Vagina (tissue), 2 donors: ENCODE results near the gene CAVIN1. TPM values are rescaled to one million over a fixed set of nuclear protein-coding genes. Genes with fewer than 3 reads are reported as not detected.

ENCODE experiments used
- DNase-seq, 2 donors: peaks; one replicate each; pipeline ENCODE4 v3.0.0-alpha.2; 2017; ENCODE audit errors: extremely low spot score in 2 of 2
- H3K27ac ChIP-seq: fragments of 200-600 bp; sonication (generic); one replicate; pipeline ENCODE4 v1.5.1; 2019
- H3K27me3 ChIP-seq: fragments of 200-600 bp; sonication (generic); one replicate; pipeline ENCODE4 v1.5.1; 2019
- H3K36me3 ChIP-seq, 2 donors: fragments of 200-600 bp; sonication (generic); one replicate each; pipeline ENCODE4 v1.5.1; 2017 to 2019
- H3K4me1 ChIP-seq: fragments of 200-600 bp; sonication (generic); one replicate; pipeline ENCODE4 v1.5.1; 2019
- H3K4me3 ChIP-seq, 2 donors: fragments of 200-600 bp; sonication (generic); 1 replicate in 1 of 2; 2 replicates in 1 of 2; pipeline ENCODE4 v1.5.1; 2016 to 2019
- H3K9me3 ChIP-seq: fragments of 200-600 bp; sonication (generic); one replicate; pipeline ENCODE4 v1.5.1; 2019
- POLR2A ChIP-seq, 2 donors: fragments of 450-650 bp; IDR thresholded peaks; one replicate each; pipeline ENCODE4 v1.6.1; 2017; ENCODE audit warnings: antibody characterized with exemption in 2 of 2, mild to moderate bottlenecking in 2 of 2, moderate library complexity in 2 of 2
- POLR2AphosphoS5 ChIP-seq, 2 donors: sonication (generic); formaldehyde crosslinking; IDR thresholded peaks; one replicate each; pipeline ENCODE4 v1.9.0; 2017; ENCODE audit warnings: antibody characterized with exemption in 2 of 2, mild to moderate bottlenecking in 2 of 2, low read depth in 1 of 2; ENCODE audit not compliant: insufficient read depth in 1 of 2
- intact Hi-C: fragments of 100-400 bp; cut with DNase I; formaldehyde crosslinking; loops from one replicate; pipeline ENCODE4 v1.15.1; 2023
- total RNA-seq: library from RNA; depleted of rRNA; stranded (reverse); fragments of >200 nt; gene quantifications from one replicate; pipeline ENCODE4 v1.2.3, GENCODE V29; 2016
- TF ChIP-seq, protein P1 (sequence below), 3 experiments: fragments of 450-650 bp in 2 of 3; fragments of 200-600 bp in 1 of 3; sonication (generic) in 1 of 3; IDR thresholded peaks; one replicate each; pipeline ENCODE4 v1.5.1; 2017 to 2019; ENCODE audit warnings: antibody characterized with exemption in 3 of 3, mild to moderate bottlenecking in 2 of 3, moderate library complexity in 2 of 3

Gene CAVIN1, protein sequence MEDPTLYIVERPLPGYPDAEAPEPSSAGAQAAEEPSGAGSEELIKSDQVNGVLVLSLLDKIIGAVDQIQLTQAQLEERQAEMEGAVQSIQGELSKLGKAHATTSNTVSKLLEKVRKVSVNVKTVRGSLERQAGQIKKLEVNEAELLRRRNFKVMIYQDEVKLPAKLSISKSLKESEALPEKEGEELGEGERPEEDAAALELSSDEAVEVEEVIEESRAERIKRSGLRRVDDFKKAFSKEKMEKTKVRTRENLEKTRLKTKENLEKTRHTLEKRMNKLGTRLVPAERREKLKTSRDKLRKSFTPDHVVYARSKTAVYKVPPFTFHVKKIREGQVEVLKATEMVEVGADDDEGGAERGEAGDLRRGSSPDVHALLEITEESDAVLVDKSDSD
- 268 TPM for total RNA-seq

DNA sequence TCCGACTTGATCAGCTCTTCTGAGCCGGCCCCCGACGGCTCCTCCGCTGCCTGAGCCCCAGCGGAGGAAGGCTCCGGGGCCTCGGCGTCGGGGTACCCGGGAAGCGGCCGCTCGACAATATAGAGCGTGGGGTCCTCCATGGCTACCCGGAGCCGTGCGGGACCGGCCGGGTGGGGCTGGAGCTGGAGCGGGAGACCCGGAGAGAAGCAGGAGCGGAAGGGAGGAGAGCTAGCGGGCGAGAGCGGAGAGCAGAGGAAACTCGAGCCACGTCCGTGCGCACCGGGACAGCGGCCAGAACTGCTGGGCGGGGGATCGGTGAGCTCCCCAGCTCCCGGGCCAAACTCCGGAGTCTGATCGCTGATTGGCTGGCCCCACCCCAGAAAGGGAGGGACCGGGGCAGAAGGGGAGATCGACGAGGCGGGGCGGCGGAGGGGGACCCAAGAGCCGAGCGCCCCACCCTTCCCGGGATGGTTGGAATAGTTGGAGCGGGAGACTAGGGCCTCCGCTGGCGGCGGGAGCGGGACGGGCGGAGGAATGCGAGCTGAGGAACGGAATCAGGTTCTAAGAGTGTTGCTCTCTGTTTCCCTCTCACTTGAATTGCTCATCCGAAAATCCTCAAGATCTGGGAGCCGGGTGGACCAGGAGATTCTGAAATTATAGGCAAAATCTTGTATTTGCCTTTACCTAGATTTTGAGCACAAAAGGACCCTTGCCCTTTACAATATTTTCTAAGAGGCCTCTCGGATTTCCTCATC is at the start of gene CAVIN1:
CAVIN1 (minus strand) TSS at position 299 of the 755 bp plus-strand sequence; CDS start at position 140, 159 bp downstream.
- H3K4me3 ChIP-seq = peak within 1 kb of the TSS; percentile 93
- peaks cover 57% of the 10 kb centered on the region for H3K4me1 ChIP-seq
- intact Hi-C loops = loop anchor here (2.0 to 5.0 kb wide), 2 partner anchors 36 to 99 kb away; partner anchors contain the start of gene ATP6V0A1
- no peaks in the 10 kb centered on the region for H3K27me3 ChIP-seq
- DNase-seq = peak in 1 of 2 donors; percentile 98
- TF ChIP-seq POLR2AphosphoS5 (IDR thresholded peaks at IDR 0.05; ENCODE audit: insufficient read depth in 1 of 2, low read depth in 1 of 2) = peak; percentile 95 to 100
- peak in 1 of 2 donors; percentile 97 for TF ChIP-seq POLR2A (IDR thresholded peaks at IDR 0.05)
- TF ChIP-seq, protein P1, sequence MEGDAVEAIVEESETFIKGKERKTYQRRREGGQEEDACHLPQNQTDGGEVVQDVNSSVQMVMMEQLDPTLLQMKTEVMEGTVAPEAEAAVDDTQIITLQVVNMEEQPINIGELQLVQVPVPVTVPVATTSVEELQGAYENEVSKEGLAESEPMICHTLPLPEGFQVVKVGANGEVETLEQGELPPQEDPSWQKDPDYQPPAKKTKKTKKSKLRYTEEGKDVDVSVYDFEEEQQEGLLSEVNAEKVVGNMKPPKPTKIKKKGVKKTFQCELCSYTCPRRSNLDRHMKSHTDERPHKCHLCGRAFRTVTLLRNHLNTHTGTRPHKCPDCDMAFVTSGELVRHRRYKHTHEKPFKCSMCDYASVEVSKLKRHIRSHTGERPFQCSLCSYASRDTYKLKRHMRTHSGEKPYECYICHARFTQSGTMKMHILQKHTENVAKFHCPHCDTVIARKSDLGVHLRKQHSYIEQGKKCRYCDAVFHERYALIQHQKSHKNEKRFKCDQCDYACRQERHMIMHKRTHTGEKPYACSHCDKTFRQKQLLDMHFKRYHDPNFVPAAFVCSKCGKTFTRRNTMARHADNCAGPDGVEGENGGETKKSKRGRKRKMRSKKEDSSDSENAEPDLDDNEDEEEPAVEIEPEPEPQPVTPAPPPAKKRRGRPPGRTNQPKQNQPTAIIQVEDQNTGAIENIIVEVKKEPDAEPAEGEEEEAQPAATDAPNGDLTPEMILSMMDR (IDR thresholded peaks at IDR 0.05) = no peak
- H3K27ac ChIP-seq = peak within 1 kb of the TSS; percentile 96
- no peaks in the 10 kb centered on the region for H3K36me3 ChIP-seq
- no peaks in the 10 kb centered on the region for H3K9me3 ChIP-seq

DNA sequence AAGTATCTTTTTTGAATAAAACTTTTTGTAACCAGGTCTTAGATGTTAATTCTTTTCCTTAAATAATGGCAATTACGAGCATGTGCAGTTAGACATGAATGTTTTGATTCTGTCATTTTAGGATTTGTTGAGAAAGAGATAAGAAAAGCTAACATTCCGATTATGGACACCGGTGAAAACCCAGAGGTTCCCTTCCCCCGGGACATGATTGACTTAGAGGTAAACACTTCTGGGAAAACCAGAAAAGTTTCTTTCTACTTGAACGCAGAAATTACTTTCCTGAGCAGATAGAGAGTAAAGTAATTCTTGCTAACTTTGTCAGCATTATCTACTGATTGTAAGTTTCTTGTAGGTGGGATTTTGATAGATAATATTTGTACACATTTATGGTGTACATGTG is 44.8 kb upstream of the CAVIN1 start:
- peaks cover 0 to 44% of the 10 kb centered on the region in 2 donors for H3K36me3 ChIP-seq
- no peak for DNase-seq
- TF ChIP-seq POLR2A (IDR thresholded peaks at IDR 0.05) (no peak), POLR2AphosphoS5 (IDR thresholded peaks at IDR 0.05; ENCODE audit: insufficient read depth in 1 of 2, low read depth in 1 of 2) (no peak)
- TF ChIP-seq, protein P1 (IDR thresholded peaks at IDR 0.05) = no peak

DNA sequence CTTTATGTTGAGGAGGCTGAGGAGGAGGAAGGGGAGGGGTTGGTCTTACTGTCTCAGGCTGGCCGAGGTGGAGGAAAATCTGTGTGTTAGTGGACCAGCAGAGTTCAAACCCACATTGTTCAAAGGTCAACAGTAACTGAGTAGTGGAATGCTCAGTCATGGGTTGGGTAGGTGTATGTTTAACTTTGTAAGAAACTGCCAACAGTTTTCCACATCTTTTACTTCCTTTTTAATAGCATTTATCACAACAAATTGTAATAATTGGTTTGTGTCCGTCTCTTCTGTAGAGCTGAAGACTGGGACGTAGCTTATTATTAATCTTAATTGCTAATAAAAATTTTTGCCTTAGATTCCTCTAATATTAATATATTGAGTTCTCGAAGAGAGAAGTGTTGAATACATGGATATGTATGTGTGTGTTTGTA is 40.9 kb upstream of the CAVIN1 start:
- Histone ChIP-seq H3K9me3 (no peaks in the 10 kb centered on the region), H3K27ac (no peak overlapping the region), H3K36me3 (peaks cover 0 to 40% of the 10 kb centered on the region in 2 donors), H3K27me3 (no peaks in the 10 kb centered on the region), H3K4me1 (peaks cover 16% of the 10 kb centered on the region), H3K4me3 (no peak overlapping the region)
- TF ChIP-seq POLR2AphosphoS5 (IDR thresholded peaks at IDR 0.05; ENCODE audit: insufficient read depth in 1 of 2, low read depth in 1 of 2) (no peak), POLR2A (IDR thresholded peaks at IDR 0.05) (no peak)
- TF ChIP-seq, protein P1 (IDR thresholded peaks at IDR 0.05) = no peak
- no peak for DNase-seq
- intact Hi-C loops = no loop called here

More for the DNA sequence above, 44.8 kb upstream of the CAVIN1 start:
- Histone ChIP-seq H3K4me1 (no peaks in the 10 kb centered on the region), H3K27me3 (no peaks in the 10 kb centered on the region), H3K4me3 (no peak overlapping the region), H3K9me3 (no peaks in the 10 kb centered on the region), H3K27ac (no peak overlapping the region)
- intact Hi-C loops = no loop called here

DNA sequence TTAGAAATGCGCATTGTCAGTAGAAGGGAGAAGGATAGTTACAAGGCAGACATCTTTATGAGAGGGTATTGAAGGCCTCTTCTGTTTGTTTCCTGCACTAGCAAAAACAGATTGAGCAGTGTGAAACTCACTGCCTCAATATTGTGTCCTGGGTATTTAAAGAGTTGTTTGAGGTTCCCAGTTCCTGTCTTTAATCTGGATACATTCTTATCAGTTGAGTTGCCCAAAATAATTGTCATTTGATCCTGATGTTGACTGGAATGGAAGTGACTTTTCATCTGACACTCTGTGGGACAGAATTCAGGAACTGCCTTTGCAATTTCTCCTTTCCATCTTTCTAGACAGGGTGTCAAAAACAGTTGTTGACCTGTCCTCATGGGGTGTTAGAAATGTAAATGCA is 37.3 kb upstream of the CAVIN1 start:
- H3K27me3 ChIP-seq = no peaks in the 10 kb centered on the region
- intact Hi-C loops = no loop called here

More for the DNA sequence above, 37.3 kb upstream of the CAVIN1 start:
- Histone ChIP-seq H3K4me1 (peaks cover 41% of the 10 kb centered on the region), H3K4me3 (peak overlapping the region; percentile 58 to 77), H3K9me3 (no peaks in the 10 kb centered on the region), H3K27ac (no peak overlapping the region), H3K36me3 (peaks cover 0 to 17% of the 10 kb centered on the region in 2 donors)
- no peak for DNase-seq
- TF ChIP-seq POLR2A (IDR thresholded peaks at IDR 0.05) (no peak), POLR2AphosphoS5 (IDR thresholded peaks at IDR 0.05; ENCODE audit: insufficient read depth in 1 of 2, low read depth in 1 of 2) (no peak)
- TF ChIP-seq, protein P1 (IDR thresholded peaks at IDR 0.05) = no peak
